GM13977 (cell line): ENCODE data around the gene MIOX.
A peak's percentile ranks its signal among the peaks of the same experiment; 100 is the strongest.

Experiments used
- DNase-seq: peaks from one replicate; pipeline ENCODE4 v3.0.0; 2012; ENCODE audit warnings: low spot score
- CTCF ChIP-seq: IDR thresholded peaks from 2 replicates; pipeline ENCODE4 v1.5.1; 2012; ENCODE audit warnings: mild to moderate bottlenecking, control low read depth; ENCODE audit not compliant: insufficient read depth; ENCODE audit errors: extremely low read depth, missing control alignments
- in situ Hi-C: fragments of 300-500 bp; cut with MboI; formaldehyde crosslinking; loops from one replicate; pipeline ENCODE4 v1.12.0; 2022; ENCODE audit warnings: low sequenced_read_pairs, low pct_unique_long_range_greater_than_20kb, mixed read lengths, inconsistent platforms; ENCODE audit not compliant: unreplicated experiment

MIOX gene

GRCh38 chr22:50469377-50470305 is 17.0 kb upstream of the MIOX start:
- peak; percentile 95 for DNase-seq
- in situ Hi-C loops, result no loop called here
- no peak for TF ChIP-seq CTCF

- in situ Hi-C loops, result no loop called here
- TF ChIP-seq CTCF, result no peak
- no peak for DNase-seq
Measured at GRCh38 chr22:50470491-50470890, 16.2 kb upstream of the MIOX start.

- in situ Hi-C loops, result no loop called here
- TF ChIP-seq CTCF, result no peak
- DNase-seq, result no peak
Measured at GRCh38 chr22:50471197-50471847, 15.3 kb upstream of the MIOX start.

GRCh38 chr22:50471962-50472361 is 14.7 kb upstream of the MIOX start:
- DNase-seq, result no peak
- in situ Hi-C loops, result no loop called here

GRCh38 chr22:50473088-50473487 is 13.6 kb upstream of the MIOX start:
- DNase-seq, result no peak
- in situ Hi-C loops, result no loop called here

More at GRCh38 chr22:50471962-50472361, 14.7 kb upstream of the MIOX start:
- TF ChIP-seq CTCF, result no peak

More at GRCh38 chr22:50473088-50473487, 13.6 kb upstream of the MIOX start:
- peak; percentile 62 for TF ChIP-seq CTCF
